ENCODE data around the gene CCDC172. TPM values are rescaled to one million over a fixed set of nuclear protein-coding genes. Genes with fewer than 3 reads are reported as not detected.

CCDC172 gene
- total and polyA plus RNA-seq, 8 donors = not detected

DNA sequence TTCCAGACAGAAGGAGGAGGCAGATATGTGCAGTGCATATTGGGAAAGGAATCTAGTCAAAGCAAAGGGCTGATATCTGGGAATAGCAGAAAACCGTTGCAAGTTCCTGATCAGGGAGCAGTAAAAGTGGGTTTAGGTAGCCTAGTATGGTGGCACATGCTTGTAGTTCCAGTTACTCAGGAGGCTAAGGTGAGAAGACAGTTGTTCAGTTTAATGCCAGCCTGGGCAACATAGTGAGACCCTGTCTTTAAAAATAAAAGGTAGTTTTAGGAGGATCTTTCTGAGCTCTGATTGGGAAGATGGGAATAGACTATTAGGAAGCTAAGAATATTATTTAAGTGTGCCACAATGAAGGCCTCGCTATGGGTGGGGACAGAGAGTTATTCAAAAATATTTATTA lies 1.7 kb downstream of the CCDC172 start:
- intact Hi-C loops (cut with DNase I) = no loop called here
- TF ChIP-seq, protein P1, sequence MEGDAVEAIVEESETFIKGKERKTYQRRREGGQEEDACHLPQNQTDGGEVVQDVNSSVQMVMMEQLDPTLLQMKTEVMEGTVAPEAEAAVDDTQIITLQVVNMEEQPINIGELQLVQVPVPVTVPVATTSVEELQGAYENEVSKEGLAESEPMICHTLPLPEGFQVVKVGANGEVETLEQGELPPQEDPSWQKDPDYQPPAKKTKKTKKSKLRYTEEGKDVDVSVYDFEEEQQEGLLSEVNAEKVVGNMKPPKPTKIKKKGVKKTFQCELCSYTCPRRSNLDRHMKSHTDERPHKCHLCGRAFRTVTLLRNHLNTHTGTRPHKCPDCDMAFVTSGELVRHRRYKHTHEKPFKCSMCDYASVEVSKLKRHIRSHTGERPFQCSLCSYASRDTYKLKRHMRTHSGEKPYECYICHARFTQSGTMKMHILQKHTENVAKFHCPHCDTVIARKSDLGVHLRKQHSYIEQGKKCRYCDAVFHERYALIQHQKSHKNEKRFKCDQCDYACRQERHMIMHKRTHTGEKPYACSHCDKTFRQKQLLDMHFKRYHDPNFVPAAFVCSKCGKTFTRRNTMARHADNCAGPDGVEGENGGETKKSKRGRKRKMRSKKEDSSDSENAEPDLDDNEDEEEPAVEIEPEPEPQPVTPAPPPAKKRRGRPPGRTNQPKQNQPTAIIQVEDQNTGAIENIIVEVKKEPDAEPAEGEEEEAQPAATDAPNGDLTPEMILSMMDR (IDR thresholded peaks at IDR 0.05) = no peak

DNA sequence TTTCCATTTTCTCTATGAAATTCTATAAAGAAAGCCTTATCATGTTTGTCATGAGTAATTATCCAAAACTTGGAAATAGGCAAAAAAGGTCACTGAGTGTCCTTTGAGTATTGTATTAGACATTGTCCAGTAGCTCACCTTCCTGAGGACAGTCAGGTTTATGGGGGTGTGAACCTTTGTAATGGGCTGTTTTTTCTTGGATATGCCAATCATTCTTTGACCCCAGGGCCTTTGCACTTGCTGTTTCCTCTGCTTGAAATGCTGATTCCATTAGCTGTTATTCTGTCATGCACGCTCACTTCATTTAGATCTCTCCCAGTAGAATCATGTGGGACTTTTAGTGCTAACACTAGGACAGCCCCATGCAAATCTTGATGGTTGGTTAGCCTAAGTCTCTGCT lies 4.9 kb downstream of the CCDC172 start:
- Histone ChIP-seq H3K36me3 (no peaks in the 10 kb centered on the region), H3K4me3 (no peak overlapping the region), H3K27ac (no peak overlapping the region), H3K27me3 (peaks cover 0 to 11% of the 10 kb centered on the region in 2 donors), H3K9me3 (no peaks in the 10 kb centered on the region), H3K4me1 (no peaks in the 10 kb centered on the region)
- no peak for ATAC-seq
- no peak for DNase-seq
- TF ChIP-seq, protein P1 (IDR thresholded peaks at IDR 0.05) = no peak
- intact Hi-C loops (cut with DNase I) = no loop called here

More for the DNA sequence above, 1.7 kb downstream of the CCDC172 start:
- H3K4me3 ChIP-seq = no peak overlapping the region
- no peak for DNase-seq
- no peaks in the 10 kb centered on the region for H3K4me1 ChIP-seq
- no peaks in the 10 kb centered on the region for H3K36me3 ChIP-seq
- ATAC-seq = no peak
- no peaks in the 10 kb centered on the region for H3K9me3 ChIP-seq
- H3K27me3 ChIP-seq = peaks cover 0 to 14% of the 10 kb centered on the region in 2 donors
- no peak overlapping the region for H3K27ac ChIP-seq

DNA sequence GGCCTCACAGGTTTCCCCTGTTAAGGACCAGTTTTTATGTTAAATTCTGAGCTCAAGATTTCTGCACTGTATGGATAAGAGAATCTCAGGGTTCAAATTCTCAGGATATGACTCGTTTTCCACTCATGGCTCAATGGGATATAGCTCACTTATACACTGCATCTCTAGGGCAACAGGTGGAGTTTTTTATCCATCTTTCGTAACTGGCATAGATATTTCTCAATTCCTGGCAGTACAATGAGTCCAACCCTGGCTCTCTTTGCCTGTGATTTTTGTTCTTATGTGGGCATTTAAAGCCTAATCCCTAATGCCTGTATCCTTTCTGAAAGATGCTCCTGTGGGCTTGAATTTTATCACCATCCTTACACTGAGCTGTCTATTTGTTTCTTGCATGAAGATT lies 7.6 kb downstream of the CCDC172 start:
- ATAC-seq (no peak), DNase-seq (no peak)
- H3K36me3 ChIP-seq = no peaks in the 10 kb centered on the region
- no peaks in the 10 kb centered on the region for H3K4me1 ChIP-seq
- H3K27ac ChIP-seq = no peak overlapping the region
- H3K27me3 ChIP-seq = no peaks in the 10 kb centered on the region
- TF ChIP-seq, protein P1 (IDR thresholded peaks at IDR 0.05) = no peak
- intact Hi-C loops (cut with DNase I) = no loop called here
- no peak overlapping the region for H3K4me3 ChIP-seq
- no peaks in the 10 kb centered on the region for H3K9me3 ChIP-seq

DNA sequence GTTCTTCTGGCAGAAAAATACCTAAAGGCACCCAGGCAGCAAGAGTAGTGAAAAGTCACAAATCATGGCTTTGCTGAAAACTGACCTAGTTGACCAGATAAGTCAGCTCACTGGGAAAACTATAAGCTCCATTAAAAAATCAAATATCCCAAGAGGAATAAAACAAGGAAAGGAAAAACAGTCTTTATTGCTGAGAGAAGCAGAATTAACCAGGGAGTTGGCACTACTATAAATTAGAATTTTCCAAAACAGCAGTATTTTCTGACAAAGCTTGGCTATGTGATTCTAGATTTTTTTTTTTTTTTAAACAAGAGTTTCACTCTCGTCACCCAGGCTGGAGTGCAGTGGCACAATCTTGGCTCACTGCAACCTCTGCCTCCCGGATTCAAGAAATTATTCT lies 12.6 kb downstream of the CCDC172 start:
- Histone ChIP-seq H3K27me3 (no peaks in the 10 kb centered on the region), H3K9me3 (no peaks in the 10 kb centered on the region), H3K36me3 (no peaks in the 10 kb centered on the region), H3K4me1 (no peaks in the 10 kb centered on the region), H3K27ac (no peak overlapping the region), H3K4me3 (no peak overlapping the region)
- intact Hi-C loops (cut with DNase I) = no loop called here
- DNase-seq (no peak), ATAC-seq (no peak)
- TF ChIP-seq, protein P1 (IDR thresholded peaks at IDR 0.05) = no peak

DNA sequence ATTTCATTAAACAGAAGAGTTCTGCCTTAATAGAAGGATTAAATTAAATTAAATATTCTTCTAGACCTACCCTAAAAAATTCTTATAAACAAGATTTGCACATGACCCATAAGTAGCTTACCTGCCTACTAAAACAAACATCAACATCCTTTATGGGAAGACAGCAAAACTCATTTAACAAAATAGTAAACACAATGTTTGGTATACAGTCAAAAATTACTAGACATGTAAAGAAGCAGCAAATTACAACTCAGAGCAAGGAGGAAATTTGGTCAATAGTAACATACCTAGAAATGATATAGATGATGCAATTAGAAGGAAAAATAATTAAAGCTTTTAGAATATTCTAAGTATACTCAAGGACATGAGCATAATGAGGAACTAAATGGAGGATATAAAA lies 27.9 kb downstream of the CCDC172 start:
- no peak overlapping the region for H3K4me3 ChIP-seq
- peaks cover 0 to 4% of the 10 kb centered on the region in 2 donors for H3K9me3 ChIP-seq
- no peak overlapping the region for H3K27ac ChIP-seq
- H3K4me1 ChIP-seq = no peaks in the 10 kb centered on the region
- ATAC-seq = no peak
- no peak for DNase-seq
- H3K36me3 ChIP-seq = no peaks in the 10 kb centered on the region
- intact Hi-C loops (cut with DNase I) = no loop called here
- no peaks in the 10 kb centered on the region for H3K27me3 ChIP-seq
- TF ChIP-seq, protein P1 (IDR thresholded peaks at IDR 0.05) = no peak
